ENCODE data around the gene SLC29A2.

The SLC29A2 gene

DNA sequence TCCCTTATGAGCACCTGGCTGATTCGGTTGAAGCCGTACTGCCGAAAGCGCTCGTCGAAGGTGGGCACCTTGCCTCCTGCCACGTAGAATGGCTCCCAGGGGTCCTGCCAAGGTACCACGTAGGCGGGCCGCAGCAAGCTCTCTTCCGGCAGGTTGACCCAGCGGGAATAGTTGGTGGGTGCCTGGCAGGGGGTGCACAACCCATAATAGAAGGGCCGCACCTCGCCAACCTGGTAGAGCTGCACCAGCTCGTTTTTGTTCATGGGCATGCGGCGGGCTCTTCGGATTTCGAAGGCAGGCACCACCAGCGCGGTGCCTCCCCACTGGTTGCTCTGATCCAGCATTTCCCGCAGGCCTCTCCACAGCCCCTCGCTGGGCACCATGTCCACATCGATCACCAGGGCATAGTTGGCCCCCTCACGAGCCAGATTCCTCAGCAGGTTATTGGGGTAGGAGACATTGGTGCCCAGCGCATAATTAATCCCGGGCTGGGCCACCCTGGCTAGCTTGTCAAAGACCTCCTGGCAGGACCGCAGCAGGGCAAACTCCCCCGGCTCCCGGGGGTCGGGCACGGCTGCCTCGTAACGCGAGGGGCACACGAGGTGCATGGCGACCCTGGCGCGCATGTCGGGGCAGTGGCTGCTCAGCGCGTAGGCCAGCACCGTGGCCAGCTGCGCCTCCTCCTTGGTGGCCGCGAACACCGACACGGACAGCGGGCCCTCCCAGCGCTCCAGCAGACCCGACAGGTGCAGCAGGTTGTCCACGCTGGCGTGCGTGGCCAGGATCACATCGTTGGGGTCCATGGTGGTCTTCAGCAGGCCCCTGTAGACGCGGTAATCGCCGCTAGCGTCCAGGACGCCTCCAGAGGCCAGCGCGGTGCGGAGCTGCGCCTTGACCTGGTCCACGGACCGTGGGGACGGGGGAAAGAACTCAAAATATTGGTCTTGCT, 24.8 kb downstream of the SLC29A2 start:
- no peaks in the 10 kb centered on the region for H3K9me3 ChIP-seq (ENCODE audit: severe bottlenecking)
- H3K27me3 ChIP-seq (ENCODE audit: insufficient read depth, low read depth, severe bottlenecking), result no peaks in the 10 kb centered on the region
- peak overlapping the region; percentile 89 for H3K4me3 ChIP-seq (ENCODE audit: low read depth, low read length)
- DNase-seq, result no peak
- peak overlapping the region; percentile 81 for H3K27ac ChIP-seq
- TF ChIP-seq, protein P1, sequence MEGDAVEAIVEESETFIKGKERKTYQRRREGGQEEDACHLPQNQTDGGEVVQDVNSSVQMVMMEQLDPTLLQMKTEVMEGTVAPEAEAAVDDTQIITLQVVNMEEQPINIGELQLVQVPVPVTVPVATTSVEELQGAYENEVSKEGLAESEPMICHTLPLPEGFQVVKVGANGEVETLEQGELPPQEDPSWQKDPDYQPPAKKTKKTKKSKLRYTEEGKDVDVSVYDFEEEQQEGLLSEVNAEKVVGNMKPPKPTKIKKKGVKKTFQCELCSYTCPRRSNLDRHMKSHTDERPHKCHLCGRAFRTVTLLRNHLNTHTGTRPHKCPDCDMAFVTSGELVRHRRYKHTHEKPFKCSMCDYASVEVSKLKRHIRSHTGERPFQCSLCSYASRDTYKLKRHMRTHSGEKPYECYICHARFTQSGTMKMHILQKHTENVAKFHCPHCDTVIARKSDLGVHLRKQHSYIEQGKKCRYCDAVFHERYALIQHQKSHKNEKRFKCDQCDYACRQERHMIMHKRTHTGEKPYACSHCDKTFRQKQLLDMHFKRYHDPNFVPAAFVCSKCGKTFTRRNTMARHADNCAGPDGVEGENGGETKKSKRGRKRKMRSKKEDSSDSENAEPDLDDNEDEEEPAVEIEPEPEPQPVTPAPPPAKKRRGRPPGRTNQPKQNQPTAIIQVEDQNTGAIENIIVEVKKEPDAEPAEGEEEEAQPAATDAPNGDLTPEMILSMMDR (IDR thresholded peaks at IDR 0.05; ENCODE audit: low read depth, low read length), result no peak
- H3K36me3 ChIP-seq, result peaks cover 20% of the 10 kb centered on the region

DNA sequence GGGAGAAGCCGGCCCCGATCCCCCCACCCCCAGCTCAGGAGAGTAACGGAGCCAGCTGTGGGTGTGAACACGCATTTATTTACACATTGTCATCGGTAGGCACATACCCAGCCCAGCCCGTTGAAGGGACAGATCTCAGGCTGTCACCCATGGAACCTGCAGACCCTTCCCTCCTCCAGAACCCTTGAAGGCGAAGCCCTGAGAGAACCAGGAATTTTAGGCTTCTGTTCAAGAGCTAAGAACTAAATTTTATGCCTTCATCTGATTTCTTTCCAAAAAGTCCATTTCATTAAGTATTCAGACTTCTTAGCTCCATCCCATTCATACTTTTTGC, 26.3 kb downstream of the SLC29A2 start:
- peak overlapping the region; percentile 60 for H3K27ac ChIP-seq
- H3K36me3 ChIP-seq, result peaks cover 20% of the 10 kb centered on the region
- no peaks in the 10 kb centered on the region for H3K27me3 ChIP-seq (ENCODE audit: insufficient read depth, low read depth, severe bottlenecking)
- no peak for DNase-seq
- H3K9me3 ChIP-seq (ENCODE audit: severe bottlenecking), result no peaks in the 10 kb centered on the region
- TF ChIP-seq, protein P1 (IDR thresholded peaks at IDR 0.05; ENCODE audit: low read depth, low read length), result no peak
- peak overlapping the region; percentile 81 for H3K4me3 ChIP-seq (ENCODE audit: low read depth, low read length)

DNA sequence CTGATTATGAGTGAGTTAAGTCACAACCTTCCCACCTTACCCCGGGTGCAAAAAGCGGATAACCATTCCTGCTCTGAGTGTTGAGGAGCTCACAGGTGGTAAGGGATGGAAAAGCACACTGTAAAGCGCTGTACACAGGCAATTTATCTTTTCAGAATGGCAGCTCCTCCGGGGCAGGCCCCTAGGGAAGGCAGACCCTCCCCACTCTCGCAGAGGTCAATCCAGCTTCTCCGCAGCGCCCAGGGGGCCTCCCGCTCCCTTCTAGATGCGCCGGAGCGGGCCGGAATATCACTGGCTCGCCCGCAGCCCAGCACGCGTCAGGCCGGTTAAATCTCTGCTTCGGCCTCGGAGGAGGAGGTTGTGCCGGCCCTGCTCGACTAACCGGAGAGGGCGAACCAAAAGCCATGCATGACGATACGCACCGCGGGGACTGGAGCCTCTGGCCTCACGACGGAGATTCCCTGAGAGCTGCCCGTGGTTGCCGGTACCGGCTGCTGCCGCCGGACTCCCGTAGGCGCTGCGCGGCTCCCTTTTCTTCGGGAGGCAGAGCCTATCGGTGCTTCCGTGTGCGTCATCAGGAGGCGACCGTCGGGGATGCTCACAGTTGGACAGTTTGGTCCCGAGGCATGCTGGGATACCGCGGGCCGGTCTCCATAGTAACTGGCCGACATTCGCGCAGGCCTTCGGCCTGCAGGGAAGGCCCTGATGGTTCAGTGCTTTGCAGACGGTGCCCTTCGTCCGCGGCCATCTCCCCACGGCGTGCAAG, 26.8 kb downstream of the SLC29A2 start, which contains the start of gene BRMS1:
Gene BRMS1, minus strand, starts transcription at position 555 of the 766 bp plus-strand sequence. CDS start 2,870 bp downstream, outside the sequence.
- Histone ChIP-seq H3K27ac (peak within 1 kb of the TSS; percentile 60), H3K9me3 (ENCODE audit: severe bottlenecking) (no peaks in the 10 kb centered on the region), H3K27me3 (ENCODE audit: insufficient read depth, low read depth, severe bottlenecking) (no peaks in the 10 kb centered on the region), H3K36me3 (peaks cover 20% of the 10 kb centered on the region), H3K4me3 (ENCODE audit: low read depth, low read length) (peak within 1 kb of the TSS; percentile 81)
- peak; percentile 97 for DNase-seq
- TF ChIP-seq, protein P1 (IDR thresholded peaks at IDR 0.05; ENCODE audit: low read depth, low read length), result no peak

- H3K9me3 ChIP-seq (ENCODE audit: severe bottlenecking), result no peaks in the 10 kb centered on the region
- no peaks in the 10 kb centered on the region for H3K27me3 ChIP-seq (ENCODE audit: insufficient read depth, low read depth, severe bottlenecking)
- DNase-seq, result no peak
- TF ChIP-seq, protein P1 (IDR thresholded peaks at IDR 0.05; ENCODE audit: low read depth, low read length), result no peak
- no peak overlapping the region for H3K4me3 ChIP-seq (ENCODE audit: low read depth, low read length)
- no peak overlapping the region for H3K27ac ChIP-seq
- H3K36me3 ChIP-seq, result peaks cover 27% of the 10 kb centered on the region
Observed at GRCh38 chr11:66343176-66343575, 28.4 kb downstream of the SLC29A2 start.

GRCh38 chr11:66341502-66342126, 29.9 kb downstream of the SLC29A2 start:
- H3K36me3 ChIP-seq, result peaks cover 32% of the 10 kb centered on the region
- TF ChIP-seq, protein P1 (IDR thresholded peaks at IDR 0.05; ENCODE audit: low read depth, low read length), result no peak
- H3K27me3 ChIP-seq (ENCODE audit: insufficient read depth, low read depth, severe bottlenecking), result no peaks in the 10 kb centered on the region
- no peaks in the 10 kb centered on the region for H3K9me3 ChIP-seq (ENCODE audit: severe bottlenecking)
- DNase-seq, result no peak
- no peak overlapping the region for H3K4me3 ChIP-seq (ENCODE audit: low read depth, low read length)
- H3K27ac ChIP-seq, result no peak overlapping the region
